AG08396 (cell line): ENCODE measurements around the gene LDLR.
A peak's percentile ranks its signal among the peaks of the same experiment; 100 is the strongest.

Experiments
- DNase-seq: peaks from one replicate; pipeline ENCODE4 v3.0.0; 2012; ENCODE audit warnings: low spot score, mixed read lengths

The LDLR gene

DNA sequence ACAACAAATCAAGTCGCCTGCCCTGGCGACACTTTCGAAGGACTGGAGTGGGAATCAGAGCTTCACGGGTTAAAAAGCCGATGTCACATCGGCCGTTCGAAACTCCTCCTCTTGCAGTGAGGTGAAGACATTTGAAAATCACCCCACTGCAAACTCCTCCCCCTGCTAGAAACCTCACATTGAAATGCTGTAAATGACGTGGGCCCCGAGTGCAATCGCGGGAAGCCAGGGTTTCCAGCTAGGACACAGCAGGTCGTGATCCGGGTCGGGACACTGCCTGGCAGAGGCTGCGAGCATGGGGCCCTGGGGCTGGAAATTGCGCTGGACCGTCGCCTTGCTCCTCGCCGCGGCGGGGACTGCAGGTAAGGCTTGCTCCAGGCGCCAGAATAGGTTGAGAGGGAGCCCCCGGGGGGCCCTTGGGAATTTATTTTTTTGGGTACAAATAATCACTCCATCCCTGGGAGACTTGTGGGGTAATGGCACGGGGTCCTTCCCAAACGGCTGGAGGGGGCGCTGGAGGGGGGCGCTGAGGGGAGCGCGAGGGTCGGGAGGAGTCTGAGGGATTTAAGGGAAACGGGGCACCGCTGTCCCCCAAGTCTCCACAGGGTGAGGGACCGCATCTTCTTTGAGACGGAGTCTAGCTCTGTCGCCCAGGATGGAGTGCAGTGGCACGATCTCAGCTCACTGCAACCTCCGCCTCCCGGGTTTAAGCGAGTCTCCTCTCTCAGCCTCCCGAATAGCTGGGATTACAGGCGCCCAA lies at the start of gene LDLR:
LDLR (plus strand) TSS at position 210 of the 760 bp plus-strand sequence; CDS start at position 296, 86 bp downstream.
- DNase-seq: peak; percentile 82

DNA sequence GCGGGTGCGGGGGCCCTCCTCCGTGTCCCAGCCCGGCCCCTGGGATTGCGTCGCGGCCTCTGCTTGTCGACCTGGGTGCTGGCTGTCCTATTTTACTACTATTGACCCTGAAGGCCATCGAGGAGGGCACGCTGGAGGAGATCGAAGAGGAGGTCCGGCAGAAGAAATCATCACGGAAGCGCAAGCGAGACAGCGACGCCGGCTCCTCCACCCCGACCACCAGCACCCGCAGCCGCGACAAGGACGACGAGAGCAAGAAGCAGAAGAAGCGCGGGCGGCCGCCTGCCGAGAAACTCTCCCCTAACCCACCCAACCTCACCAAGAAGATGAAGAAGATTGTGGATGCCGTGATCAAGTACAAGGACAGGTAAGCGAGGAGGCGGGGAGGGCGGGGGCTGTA lies 48.1 kb upstream of the LDLR start:
- DNase-seq: no peak

DNA sequence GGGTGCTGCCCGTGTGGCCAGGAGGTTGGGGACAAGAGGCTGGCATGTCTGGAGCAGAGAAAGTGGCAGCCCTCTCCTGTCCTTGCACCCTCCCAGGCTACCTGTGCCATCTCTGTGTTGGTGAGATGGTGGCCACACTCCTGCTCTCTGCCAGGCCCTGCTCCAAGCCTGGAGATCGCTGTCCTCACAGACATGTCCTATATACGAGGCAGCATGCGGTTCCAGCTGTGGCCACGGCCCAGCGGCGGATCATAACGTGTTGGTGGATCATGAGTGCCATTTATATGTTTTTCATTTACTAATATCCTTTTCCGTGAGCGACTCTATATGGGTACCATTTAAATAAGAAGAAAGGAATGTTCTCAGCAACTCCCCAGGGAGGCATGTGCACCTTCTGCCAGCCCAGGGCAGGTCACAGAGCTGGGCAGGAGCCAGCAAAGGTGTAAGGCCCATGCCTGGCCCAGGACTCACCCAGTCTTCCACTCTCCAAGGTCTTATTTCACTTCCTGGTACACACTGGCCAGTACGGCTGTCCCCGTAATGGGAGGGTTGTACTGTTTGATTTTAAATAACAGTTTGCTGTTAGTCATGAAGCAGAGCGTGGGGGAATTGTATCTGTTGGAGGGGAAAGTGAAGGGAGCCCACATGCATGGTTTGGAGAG lies 47.2 kb upstream of the LDLR start:
- no peak for DNase-seq

DNA sequence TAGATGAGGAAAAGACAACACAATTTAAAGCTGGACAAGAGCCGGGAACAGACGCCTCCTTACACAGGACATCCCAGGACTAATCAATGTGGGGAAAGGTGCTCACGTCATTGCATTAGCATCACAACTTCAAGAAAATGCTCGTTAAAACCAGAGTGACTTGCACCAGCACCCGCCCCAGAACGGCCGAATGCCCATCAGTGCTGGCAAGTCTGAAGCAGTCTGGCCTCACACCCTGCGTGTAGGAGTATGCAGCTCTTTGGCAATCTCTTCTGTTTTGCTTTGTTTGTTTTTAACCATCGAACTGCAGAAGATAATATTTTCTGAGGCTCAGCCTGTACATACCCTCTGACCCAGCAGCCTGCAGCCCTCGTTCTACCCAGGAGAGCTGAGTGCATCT lies 44.8 kb upstream of the LDLR start:
- DNase-seq: no peak

DNA sequence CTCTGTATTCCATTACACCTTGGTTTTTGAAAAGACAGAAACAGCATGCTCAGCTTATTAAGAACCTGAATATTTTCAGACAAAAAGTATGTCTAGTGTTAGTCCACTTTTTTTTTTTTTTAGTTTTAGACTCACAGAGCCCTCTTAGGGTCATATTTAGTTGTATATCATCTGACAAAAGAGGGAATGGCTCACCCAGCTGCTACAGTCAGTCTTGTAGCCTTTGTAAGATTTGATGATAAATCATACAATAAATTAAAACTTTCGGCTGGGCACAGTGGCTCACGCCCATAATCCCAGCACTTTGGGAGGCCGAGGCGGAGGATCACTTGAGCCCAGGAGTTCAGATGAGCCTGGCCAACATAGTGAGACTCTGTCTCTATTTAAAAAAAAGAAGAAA lies 43.7 kb upstream of the LDLR start:
- DNase-seq: no peak

DNA sequence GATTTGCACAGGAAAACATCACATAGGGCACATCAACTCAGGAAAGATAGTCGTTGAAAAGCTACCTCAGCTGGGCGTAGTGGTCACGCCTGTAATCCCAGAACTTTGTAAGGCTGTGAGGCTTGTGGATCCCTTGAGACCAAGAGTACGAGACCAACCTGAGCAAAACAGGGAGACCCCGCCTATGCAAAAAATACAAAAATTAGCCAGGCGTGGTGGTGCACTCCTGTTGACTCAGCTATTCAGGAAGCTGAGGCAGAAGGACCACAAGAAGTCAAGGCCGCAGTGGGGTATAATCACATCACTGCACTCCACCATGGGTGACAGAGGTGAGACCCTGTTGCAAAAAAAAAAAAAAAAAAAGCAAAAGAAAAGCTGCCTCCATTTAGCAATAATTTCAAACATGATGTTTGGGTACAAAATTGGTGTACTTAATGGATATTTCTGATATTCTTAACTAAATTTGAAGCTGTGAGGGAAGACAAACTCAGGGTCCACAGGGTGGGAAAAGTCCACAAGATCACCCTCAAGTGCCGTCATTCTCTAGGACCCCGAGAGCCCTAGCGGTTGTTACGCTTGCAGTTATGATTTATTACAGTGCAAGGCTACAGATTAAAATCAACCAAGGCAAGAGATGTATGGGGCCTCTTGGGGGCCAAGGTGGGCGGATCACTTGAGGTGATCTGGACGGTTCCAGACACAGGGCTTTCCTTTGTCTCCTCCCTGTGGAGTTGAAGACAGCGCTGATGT lies 42.5 kb upstream of the LDLR start:
- no peak for DNase-seq

DNA sequence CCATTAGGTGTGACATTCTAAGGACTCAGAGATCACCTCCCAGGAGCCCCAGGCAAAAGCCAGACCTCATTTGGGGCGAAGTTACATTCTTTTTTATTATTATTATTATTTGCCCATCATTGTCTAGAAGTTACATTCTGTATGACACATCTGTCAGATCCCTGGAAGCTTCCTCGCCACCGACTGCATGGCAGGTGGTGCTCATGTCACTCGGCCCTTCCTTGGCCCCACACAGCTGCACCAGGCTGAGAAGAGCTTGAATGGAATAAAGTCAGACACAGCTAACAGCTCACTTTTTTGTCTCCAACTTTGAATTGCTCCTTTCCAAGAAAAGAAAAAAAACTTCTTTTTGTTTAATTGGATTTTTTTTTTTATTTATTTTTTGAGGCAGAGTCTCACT lies 41.4 kb upstream of the LDLR start:
- no peak for DNase-seq

DNA sequence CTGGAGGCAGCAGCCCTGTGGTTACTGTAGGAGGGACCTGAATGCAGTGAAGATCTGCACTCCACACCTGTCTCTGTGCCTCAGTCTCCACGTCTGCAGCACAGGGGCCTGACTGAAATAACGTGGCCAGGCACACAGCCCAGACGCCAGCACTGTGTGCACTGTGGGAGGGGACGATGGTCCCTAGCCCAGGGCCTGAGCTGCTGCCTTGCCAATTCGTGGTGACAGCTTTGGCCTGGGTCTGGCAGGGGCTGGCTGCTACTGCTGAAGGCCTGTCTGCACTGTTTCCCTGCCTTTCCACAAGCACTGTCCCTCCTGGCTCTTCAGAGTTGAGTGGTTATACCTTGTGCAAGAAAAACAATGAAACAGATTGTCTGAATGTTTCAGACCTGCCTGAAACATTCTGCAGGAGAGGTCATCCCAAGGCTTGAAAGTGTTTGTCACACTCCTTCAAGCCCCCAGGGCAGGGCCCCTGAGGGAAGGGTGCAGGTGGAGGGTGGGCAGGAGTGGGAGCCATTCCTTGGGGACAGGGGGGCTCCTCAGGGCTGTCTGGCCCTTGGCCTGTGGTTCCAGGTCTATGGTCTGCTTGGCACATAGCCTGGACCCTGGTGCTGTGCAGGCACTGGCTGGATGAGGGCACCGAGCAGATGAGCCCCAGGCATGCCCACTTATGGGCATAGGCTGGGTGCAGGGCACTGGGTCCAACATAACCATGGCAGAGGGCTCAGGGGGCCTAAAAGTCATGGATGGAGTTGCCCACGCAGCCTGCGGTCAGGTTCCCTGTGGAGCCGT lies 38.7 kb upstream of the LDLR start:
- DNase-seq: no peak

DNA sequence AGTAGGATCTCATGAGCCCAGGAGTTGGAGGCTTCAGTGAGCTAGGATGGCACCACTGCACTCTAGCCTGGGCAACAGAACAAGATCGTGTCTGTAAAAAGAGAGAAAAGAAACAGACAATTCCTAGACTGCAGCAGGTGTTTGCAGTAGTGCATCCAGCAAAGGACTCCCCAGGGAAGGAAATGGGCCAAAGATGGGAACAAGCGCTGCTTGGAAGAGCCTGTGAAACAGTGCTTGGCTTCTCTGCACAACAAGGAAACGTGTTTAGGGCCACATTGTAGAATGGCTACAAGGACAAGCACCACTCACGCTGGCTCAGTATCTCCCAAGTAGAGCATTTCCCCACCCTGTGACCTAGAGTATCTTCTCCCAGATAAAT lies 35.5 kb upstream of the LDLR start:
- no peak for DNase-seq

DNA sequence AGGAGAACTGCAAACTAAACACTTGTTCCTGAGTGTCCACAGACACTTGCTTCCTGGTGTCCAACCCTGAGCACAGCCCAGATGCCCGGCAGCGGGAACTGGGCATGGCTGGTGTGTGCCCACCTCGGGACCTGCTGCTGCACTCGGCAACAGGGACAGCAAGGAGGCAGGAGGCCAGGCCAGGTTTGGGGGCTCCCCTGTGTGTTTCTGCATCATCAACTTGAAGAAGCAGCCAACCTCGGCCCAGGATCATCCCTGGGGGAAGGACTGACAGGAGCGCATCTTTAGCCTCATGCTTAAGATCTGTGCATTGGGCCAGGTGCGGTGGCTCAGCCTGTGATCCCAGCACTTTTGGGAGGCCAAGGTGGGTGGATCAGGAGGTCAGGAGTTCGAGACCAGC lies 35.1 kb upstream of the LDLR start:
- no peak for DNase-seq

DNA sequence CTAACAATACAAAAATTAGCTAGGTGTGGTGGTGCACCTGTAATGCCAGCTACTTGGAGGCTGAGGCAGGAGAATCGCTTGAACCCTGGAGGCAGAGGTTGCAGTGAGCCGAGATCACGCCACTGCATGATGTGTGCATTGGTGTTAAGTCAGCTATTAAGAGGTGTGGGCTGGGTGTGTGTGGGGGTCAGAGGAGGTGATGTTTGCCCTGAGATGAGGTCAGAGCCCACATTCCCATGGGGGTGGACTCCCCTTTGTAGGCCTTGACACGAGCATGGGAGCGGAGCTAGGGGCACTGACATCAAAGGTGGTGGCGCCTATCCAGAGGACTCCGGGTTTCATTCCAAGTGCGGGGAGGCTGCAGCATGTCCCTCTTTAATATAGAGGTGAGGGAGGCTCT lies 34.6 kb upstream of the LDLR start:
- no peak for DNase-seq

DNA sequence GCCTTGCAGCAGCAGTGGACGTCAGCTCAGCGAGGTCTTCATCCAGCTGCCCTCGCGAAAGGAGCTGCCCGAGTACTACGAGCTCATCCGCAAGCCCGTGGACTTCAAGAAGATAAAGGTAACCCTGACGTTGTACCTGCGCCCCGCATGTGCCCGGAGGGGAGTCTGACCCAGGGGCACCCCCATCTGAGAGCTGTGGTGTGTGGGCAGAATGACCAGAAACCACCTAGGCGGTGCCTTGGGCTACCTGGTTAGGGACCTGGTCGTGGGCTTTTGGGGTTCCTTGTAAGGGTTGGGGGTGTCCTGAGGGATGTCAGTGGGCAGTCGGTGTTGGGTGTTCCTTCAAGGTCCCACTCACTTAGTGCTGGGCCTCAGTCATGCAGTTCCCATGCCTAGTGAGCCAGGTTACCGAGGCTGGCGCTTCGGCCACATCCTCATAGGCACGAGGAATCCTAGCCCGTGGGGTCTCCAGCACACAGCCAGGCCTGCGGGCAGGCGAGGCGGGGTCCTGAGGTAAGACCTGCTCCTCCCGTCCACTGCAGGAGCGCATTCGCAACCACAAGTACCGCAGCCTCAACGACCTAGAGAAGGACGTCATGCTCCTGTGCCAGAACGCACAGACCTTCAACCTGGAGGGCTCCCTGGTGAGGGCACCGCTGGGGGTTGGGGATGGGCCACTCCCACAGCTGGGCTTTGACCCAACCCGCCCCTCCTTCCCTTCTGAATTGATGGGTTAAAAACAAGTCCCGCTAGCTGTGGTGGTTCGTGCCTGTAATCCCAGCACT lies 30.8 kb upstream of the LDLR start:
- DNase-seq: no peak

DNA sequence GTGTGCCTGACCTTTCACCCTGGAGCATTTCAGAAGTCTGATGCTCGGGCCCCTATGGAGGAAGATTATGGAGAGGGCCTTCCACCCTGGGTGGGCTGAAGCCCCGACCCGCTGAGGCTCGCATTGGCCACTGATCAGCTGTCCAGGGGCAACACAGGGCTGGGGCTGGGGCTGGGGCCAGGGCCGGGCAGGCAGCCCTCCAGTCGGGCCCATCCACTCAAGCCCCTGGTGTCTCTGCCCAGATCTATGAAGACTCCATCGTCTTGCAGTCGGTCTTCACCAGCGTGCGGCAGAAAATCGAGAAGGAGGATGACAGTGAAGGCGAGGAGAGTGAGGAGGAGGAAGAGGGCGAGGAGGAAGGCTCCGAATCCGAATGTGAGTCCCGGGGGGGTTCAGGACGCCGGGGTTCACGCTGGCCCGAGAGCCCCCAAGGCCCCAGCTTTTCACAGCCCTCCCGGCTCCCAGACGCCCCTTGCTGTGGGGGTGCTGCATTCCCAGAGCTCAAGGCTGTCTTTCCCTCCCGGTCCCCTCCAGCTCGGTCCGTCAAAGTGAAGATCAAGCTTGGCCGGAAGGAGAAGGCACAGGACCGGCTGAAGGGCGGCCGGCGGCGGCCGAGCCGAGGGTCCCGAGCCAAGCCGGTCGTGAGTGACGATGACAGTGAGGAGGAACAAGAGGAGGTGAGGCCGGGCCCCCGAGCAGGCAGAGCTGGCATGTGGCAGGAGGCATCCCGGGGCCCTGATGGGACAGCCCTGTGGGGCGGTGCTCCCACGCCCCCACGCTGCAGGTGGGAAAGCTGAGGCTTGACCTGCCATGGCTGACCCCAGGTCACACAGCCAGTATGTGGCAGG lies 29.5 kb upstream of the LDLR start:
- DNase-seq: no peak

DNA sequence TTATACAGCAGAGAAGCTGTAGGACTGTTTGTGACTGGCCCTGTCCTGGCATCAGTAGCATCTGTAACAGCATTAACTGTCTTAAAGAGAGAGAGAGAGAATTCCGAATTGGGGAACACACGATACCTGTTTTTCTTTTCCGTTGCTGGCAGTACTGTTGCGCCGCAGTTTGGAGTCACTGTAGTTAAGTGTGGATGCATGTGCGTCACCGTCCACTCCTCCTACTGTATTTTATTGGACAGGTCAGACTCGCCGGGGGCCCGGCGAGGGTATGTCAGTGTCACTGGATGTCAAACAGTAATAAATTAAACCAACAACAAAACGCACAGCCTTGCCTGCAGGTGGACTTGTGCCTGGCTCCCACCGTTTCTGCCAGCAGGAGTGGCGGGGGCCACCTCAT lies 27.3 kb upstream of the LDLR start:
- DNase-seq: no peak

DNA sequence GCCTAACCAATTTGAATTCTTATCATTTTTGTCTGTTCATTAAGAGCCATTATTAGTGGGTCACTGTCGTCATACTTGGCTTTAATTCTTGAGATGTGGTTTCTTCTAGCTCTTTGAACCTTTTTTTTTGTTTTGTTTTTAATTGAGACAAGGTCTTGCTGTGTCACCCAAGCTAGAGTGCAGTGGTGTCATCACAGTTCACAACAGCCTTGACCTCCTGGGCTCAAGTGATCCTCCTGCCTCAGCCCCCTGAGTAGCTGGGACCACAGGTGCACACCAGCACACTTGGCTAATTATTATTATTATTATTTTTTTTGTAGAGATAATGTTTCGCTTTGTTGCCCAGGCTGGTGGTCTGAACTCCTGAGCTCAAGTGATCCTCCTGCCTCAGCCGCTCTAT lies 25.8 kb upstream of the LDLR start:
- DNase-seq: no peak

DNA sequence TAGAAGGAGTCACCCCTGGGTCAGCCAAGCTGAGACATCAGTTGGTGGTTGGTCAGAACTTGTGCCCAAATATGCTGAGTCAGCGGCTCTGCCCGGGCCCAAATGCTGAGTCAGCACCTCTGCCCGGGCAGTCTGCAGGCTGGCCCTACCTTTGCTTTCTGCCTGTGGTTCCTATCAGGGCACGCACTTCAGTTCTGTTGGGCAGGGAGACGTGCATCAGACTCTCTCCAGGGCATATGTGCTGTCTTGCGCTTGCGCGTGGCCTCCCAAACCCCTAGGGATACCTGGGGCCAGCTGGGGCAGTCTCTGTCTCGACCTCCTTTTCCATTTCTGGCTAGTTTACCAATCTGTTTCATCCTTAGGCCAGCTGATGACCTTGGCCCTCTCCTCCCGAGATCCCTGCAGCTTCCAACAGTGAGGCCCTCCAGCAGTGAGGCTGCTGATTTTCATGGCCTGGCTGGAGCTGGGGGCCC lies 24.4 kb upstream of the LDLR start:
- peak; percentile 47 for DNase-seq

DNA sequence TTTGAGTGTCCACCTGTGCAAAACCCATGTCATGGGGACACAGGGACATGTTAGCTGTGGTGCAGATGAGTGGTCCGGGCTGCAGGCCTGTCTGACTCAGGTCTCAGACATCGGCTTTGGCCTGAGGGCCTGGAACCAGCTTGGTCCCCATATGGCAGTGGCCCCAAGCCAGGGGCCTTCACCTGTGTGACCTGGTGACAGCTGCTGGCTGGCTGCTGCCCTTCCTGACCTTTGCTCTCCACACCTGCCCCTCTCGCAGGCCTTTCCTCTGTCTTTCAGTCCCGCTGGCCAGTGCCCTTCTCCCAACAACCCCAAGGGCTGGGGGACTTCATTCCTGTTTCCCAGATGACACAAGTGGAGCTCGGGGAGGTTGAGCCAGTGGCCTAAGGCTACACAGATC lies 22.9 kb upstream of the LDLR start:
- DNase-seq: no peak

DNA sequence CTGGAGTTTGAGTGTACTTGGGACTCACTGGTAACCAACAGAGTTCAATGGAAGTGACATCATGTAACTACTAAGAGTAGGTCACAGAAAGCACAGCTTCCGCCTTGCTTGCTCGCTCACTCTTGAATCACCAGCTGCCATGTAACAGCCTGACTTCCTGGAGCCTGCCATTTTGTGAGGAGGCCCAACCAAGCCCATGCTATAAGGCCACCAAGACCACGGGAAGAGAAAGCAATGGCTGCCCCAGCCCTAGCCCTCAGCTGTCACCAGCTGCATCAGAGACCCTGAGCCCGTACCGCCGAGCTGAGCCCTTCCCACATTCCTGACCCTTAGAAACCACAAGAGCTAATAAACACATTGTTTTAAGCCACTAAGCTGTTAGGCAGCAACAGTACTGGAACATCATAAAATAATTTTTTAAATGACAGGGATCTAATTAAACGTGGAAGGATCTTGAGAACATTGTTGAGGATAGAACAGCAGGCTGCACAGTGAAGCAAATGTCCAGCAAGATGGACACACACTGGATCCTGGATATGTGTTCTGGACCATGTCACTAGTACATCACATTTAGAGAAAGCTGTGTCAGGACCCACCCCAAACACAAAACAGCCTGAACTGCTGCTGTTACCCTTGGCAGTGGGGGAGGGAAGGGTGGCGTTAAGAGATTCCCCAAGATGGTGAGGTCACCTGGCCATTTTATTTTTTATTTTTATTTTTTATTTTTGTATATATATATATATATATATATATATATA lies 21.7 kb upstream of the LDLR start:
- DNase-seq: peak; percentile 5

DNA sequence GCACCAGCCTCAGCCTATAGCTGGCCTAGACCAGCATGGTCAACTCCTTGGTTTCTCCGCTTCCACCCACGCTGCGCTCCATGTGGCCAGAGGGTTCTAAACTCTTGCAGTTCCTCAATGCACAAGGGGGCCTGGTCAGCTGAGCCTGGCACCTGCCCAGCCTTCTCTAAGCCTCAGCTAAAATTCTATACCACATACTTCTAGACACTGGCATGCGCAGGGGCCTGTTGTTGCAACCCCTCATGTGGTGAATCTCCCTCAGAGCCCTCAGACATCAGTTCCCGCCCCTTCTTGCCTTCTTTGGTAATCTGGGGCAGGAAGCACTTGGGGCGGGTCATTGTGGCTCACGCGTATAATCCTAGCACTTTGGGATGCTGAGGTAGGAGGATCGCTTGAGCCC lies 19.7 kb upstream of the LDLR start:
- no peak for DNase-seq

DNA sequence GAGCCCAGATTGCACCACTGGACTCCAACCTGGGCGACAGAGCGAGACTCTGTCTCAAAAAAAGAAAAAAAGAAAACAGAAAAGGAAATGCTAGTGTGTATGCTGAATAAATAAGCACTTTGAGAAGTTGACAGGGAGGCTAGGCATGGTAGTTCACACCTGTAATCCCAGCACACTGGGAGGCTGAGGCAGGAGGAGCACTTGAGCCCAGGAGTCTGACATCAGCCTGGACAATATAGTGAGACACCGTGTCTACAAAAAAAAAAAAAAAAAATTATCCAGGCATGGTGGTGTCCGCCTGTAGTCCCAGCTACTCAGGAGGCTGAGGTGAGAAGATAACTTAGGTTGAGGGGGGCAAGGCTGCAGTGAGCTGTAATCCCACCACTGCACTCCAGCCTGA lies 19.1 kb upstream of the LDLR start:
- DNase-seq: no peak
